Measurements from ENCODE around the gene DHCR24.

Gene DHCR24

GRCh38 chr1:54850737-54851136 lies 36.3 kb downstream of the DHCR24 start:
- DNase-seq: no peak
- intact Hi-C loops (cut with DNase I): no loop called here

DNA sequence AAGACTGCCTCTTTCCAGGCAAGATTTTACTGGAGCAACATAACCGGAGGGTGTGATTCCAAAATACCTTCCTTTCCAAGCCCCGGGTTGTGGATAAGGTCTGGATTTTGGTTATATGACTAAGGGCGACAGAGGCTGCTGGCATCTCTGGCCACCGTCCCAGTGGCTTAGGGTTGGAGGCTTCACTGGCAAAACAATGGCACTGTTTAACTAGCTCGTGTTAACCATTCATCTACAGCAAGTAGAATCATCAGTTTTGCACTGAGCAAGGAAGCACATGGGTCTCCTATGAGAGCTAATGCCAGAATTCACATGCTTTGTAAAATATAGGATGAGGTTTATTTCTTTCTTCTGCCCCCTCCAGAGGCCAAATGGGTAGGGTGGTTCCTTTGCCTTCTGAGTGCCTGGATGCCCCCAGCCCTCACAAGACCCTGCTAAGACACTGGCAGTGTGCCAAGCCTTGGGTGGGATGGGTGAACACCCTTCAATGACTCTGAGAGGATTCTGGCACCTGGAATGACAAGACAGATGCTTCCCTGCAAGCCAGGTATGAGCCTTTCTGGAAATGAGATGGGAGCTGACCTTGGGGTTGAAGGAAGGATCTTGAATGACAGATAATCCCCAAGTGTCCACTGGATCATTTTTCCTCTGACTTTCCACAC lies 36.8 kb downstream of the DHCR24 start:
- intact Hi-C loops (cut with DNase I): no loop called here
- DNase-seq: peak in 7 of 42 donors; percentile 22 to 66 (median 46)

DNA sequence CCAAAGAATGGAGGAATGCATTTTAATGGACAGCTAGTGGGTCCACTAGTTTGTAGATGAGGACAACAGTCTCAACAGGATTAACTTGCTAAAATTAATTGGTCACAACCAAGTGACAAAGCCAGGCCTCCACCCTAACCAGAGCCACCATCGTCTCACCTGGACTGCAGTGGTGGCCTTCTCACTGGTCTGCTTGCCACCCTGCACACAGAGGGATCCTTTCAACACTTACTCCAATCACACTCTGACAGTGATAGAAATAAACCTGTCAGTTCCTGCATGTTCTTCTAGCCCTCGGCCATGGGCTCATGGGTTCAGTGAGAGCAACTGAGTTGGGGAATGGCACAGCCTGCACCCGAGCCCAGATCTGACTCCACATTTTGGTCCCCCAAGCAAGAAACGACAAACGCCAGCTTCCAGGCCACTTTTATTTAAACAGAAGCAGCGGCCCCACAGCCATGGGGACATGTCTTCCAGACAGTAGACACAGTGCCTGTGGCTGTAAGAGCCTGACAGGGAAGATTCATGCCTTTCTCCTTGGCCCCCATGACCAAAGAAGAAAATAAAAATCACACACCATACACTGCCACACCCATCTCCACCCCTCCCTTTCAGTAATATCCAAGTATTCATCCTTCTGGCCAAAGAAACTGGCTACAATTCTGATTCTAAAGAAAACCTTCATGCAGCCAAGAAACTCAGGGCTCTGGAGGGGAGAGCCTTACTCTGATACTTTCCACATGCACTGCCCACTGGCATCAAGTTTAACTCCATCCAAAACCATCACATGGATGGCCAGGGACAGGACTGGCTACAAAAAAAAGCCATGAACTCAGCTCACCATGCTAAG lies 37.6 kb downstream of the DHCR24 start:
- DNase-seq: peak in 1 of 42 donors; percentile 1
- intact Hi-C loops (cut with DNase I): no loop called here

DNA sequence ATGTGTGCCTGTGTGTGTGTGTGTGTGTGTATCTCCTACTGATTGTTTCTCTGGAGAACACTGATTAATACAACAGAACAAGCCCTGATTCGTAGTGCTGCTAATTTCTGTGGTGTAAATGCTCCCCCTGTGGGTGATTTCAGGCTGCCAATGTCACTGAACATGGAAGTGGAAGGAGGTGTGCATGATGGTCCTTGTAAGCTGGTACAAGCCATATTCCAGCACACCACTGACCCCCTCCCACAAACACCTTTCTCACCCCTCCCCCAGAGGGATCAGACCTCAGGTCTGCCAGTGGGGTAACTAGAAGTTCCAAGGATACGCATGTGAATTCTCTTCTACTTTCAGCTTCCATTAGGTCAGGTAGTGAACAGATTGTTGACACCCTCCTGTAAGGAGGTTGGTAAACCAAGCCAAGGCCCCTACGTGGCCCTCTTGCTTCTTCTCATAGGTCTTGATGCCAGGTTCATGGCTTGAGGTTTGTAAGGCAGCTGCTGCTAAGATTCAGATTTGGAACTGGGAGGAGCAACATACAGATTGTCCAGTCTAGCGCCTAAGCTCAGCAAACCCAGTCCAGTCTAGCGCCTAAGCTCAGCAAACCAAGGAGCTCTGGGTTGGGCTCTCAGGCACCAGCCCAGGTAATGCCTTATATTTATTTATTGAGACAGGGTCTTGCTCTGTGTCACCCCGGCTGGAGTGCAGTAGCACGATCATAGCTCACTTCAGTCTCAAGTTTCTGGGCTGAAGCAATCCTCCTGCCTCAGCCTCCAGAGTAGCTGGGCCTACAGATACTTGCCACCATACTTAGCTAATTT lies 38.7 kb downstream of the DHCR24 start:
- intact Hi-C loops (cut with DNase I): no loop called here
- DNase-seq: peak in 1 of 42 donors; percentile 26

- DNase-seq: peak in 2 of 42 donors; percentile 9 to 34
- intact Hi-C loops (cut with DNase I): no loop called here
Observed at GRCh38 chr1:54846716-54847284, 40.2 kb downstream of the DHCR24 start.

GRCh38 chr1:54846301-54846700 lies 40.7 kb downstream of the DHCR24 start:
- intact Hi-C loops (cut with DNase I): no loop called here
- DNase-seq: peak in 3 of 42 donors; percentile 3 to 36 (median 14)

GRCh38 chr1:54845772-54846171 lies 41.2 kb downstream of the DHCR24 start:
- DNase-seq: peak in 2 of 42 donors; percentile 18 to 30

DNA sequence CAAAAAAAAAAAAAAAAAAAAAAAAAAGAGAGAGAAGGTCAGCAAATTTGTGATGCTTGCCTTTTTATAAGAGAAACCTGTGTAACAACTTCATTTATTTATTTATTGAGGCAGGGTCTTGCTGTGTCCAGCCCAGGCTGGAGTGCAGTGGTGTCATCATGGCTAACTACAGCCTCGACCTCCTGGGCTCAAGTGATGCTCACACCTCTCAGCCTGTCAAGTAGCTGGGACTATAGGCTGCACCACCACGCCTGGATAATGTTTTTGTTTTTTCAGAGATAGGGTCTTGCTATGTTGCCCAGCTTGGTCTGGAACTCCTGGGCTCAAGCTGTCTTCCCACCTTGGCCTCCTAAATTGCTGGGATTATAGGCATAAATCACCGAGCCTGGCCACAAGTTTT lies 42.4 kb downstream of the DHCR24 start:
- intact Hi-C loops (cut with DNase I): no loop called here
- DNase-seq: peak in 3 of 42 donors; percentile 0 to 31 (median 30)

More at GRCh38 chr1:54845772-54846171, 41.2 kb downstream of the DHCR24 start:
- intact Hi-C loops (cut with DNase I): no loop called here

- DNase-seq: peak in 1 of 42 donors; percentile 2
- intact Hi-C loops (cut with DNase I): no loop called here
Observed at GRCh38 chr1:54843449-54843848, 43.5 kb downstream of the DHCR24 start.

- peak in 4 of 42 donors; percentile 9 to 44 (median 30) for DNase-seq
- intact Hi-C loops (cut with DNase I): no loop called here
Observed at GRCh38 chr1:54842963-54843362, 44.0 kb downstream of the DHCR24 start.

- peak in 3 of 42 donors; percentile 20 to 34 (median 23) for DNase-seq
- intact Hi-C loops (cut with DNase I): no loop called here
Observed at GRCh38 chr1:54842206-54842915, 44.6 kb downstream of the DHCR24 start.

GRCh38 chr1:54839824-54840223 lies 47.2 kb downstream of the DHCR24 start:
- intact Hi-C loops (cut with DNase I): no loop called here
- DNase-seq: peak in 7 of 42 donors; percentile 23 to 56 (median 34)

DNA sequence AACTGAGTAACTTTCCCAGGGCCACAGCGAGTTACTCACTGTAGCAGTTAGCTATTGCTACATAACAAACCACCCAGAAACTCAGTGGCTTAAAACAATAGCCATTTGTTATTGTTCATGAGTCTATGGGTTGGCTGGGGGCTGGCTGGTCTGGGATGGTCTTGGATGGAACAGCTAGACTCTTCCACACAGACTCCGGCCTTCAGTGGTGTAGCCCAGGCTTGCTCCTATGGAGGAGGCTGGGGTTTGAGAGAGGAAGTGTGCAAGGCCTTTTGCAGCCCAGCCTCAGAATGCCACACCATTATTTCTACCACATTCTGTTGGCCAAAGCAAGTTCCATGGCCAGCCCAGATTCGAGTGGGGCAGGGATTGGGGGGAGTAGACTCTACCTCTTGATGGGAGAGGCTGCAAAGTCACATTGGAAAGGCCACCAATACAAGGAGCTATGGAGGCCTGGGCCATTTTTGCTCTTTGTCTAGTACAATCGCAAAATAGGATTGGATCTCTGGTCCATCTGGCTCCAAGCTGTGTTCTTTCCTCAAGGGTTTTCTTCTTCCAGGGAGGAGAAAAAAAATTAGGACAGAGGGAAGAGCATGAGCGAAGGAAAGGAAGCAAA lies 48.3 kb downstream of the DHCR24 start:
- intact Hi-C loops (cut with DNase I): no loop called here
- DNase-seq: peak in 3 of 42 donors; percentile 16 to 33 (median 16)

- intact Hi-C loops (cut with DNase I): no loop called here
- DNase-seq: peak in 3 of 42 donors; percentile 9 to 29 (median 27)
Observed at GRCh38 chr1:54837002-54837853, 49.8 kb downstream of the DHCR24 start.

GRCh38 chr1:54836594-54836993 lies 50.4 kb downstream of the DHCR24 start:
- peak in 3 of 42 donors; percentile 7 to 32 (median 17) for DNase-seq
- intact Hi-C loops (cut with DNase I): no loop called here

DNA sequence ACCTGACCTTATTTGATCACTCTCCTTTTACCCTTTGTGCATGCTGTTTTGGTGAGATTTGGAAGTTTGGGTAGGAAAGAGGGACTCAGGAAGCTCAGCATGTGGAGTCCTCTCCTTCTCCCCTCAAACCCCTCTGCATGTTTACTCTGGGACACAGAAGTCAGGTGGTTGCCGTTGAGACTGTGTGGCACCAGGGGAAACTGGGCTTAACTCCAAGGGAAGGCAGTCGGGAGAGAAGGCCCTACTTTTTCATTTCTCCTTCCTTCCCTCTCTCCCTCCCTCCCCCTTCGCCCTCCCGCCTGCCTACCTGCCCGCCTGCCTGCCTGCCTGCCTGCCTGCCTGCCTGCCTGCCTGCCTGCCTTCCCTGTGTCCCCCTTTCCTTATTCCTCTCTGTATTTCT lies 51.0 kb downstream of the DHCR24 start:
- DNase-seq: peak in 3 of 42 donors; percentile 14 to 33 (median 21)
- intact Hi-C loops (cut with DNase I): no loop called here
